ENCODE results near the gene FARS2. TPM values are rescaled to one million over a fixed set of nuclear protein-coding genes. Genes with fewer than 3 reads are reported as not detected.

The FARS2 gene
- total RNA-seq, 4 donors from 2014 or later: 10.6 to 24.9 (median 15.2) TPM

- Histone ChIP-seq H3K27ac (replicated peaks in 1 of 4) (no peak overlapping the region), H3K4me3 (peak overlapping the region in 3 of 4 donors; percentile 72 to 77 (median 73)), H3K9me3 (no peaks in the 10 kb centered on the region), H3K4me1 (peaks cover 17 to 26% (median 24%) of the 10 kb centered on the region in 4 donors), H3K27me3 (no peaks in the 10 kb centered on the region), H3K36me3 (peaks cover 0 to 18% (median 0%) of the 10 kb centered on the region in 4 donors)
- no peak for TF ChIP-seq CTCF (IDR thresholded peaks at IDR 0.05)
- TF ChIP-seq POLR2AphosphoS5 (IDR thresholded peaks at IDR 0.05): no peak
- no peak for TF ChIP-seq EP300 (IDR thresholded peaks at IDR 0.05)
- TF ChIP-seq POLR2A (IDR thresholded peaks at IDR 0.05; ENCODE audit: low read depth): no peak
- WGBS: 70% methylated on average over 3 of the region's 3 CpGs
- intact Hi-C loops (cut with DNase I): no loop called here
- no peak for DNase-seq (ENCODE audit: extremely low spot score)
Observed at GRCh38 chr6:5259428-5259827, 1.9 kb upstream of the FARS2 start.

- intact Hi-C loops (cut with DNase I): loop anchor here (5.0 to 10.0 kb wide), 2 partner anchors 118 to 255 kb away; partner anchors contain the start of gene RPP40
- Histone ChIP-seq H3K36me3 (peaks cover 0 to 18% (median 0%) of the 10 kb centered on the region in 4 donors), H3K27ac (replicated peaks in 1 of 4) (peak overlapping the region; percentile 89 to 94 (median 92)), H3K4me1 (peaks cover 17 to 26% (median 24%) of the 10 kb centered on the region in 4 donors), H3K9me3 (no peaks in the 10 kb centered on the region), H3K27me3 (no peaks in the 10 kb centered on the region), H3K4me3 (peak overlapping the region; percentile 72 to 82 (median 75))
- WGBS: 5% methylated on average over 19 of the region's 22 CpGs
- DNase-seq (ENCODE audit: extremely low spot score): no peak
- TF ChIP-seq POLR2A (IDR thresholded peaks at IDR 0.05; ENCODE audit: low read depth): no peak
- TF ChIP-seq EP300 (IDR thresholded peaks at IDR 0.05): no peak
- no peak for TF ChIP-seq CTCF (IDR thresholded peaks at IDR 0.05)
- TF ChIP-seq POLR2AphosphoS5 (IDR thresholded peaks at IDR 0.05): no peak
Observed at GRCh38 chr6:5260111-5260620, 1.1 kb upstream of the FARS2 start.

- no peak for DNase-seq (ENCODE audit: extremely low spot score)
- no peaks in the 10 kb centered on the region for H3K9me3 ChIP-seq
- H3K4me3 ChIP-seq: peak overlapping the region; percentile 72 to 82 (median 75)
- peaks cover 0 to 18% (median 0%) of the 10 kb centered on the region in 4 donors for H3K36me3 ChIP-seq
- 0% methylated on average over 12 of the region's 19 CpGs for WGBS
- peak overlapping the region; percentile 89 to 94 (median 92) for H3K27ac ChIP-seq (replicated peaks in 1 of 4)
- H3K27me3 ChIP-seq: no peaks in the 10 kb centered on the region
- TF ChIP-seq EP300 (IDR thresholded peaks at IDR 0.05): no peak
- no peak for TF ChIP-seq POLR2A (IDR thresholded peaks at IDR 0.05; ENCODE audit: low read depth)
- intact Hi-C loops (cut with DNase I): loop anchor here (5.0 to 10.0 kb wide), 2 partner anchors 119 to 257 kb away; partner anchors contain the start of gene RPP40
- peaks cover 17 to 26% (median 24%) of the 10 kb centered on the region in 4 donors for H3K4me1 ChIP-seq
Observed at GRCh38 chr6:5261545-5262109, 314 bp downstream of the FARS2 start.

GRCh38 chr6:5266423-5266822 lies 5.1 kb downstream of the FARS2 start:
- H3K4me3 ChIP-seq: no peak overlapping the region
- intact Hi-C loops (cut with DNase I): loop anchor here (10.0 kb wide), 1 partner anchor 262 kb away; the partner anchor contains the start of gene RPP40
- WGBS: 98% methylated on average over 2 of the region's 2 CpGs
- H3K9me3 ChIP-seq: no peaks in the 10 kb centered on the region
- DNase-seq (ENCODE audit: extremely low spot score): no peak
- H3K4me1 ChIP-seq: peaks cover 9 to 14% (median 13%) of the 10 kb centered on the region in 4 donors
- no peak for TF ChIP-seq EP300 (IDR thresholded peaks at IDR 0.05)
- no peak for TF ChIP-seq POLR2AphosphoS5 (IDR thresholded peaks at IDR 0.05)
- TF ChIP-seq POLR2A (IDR thresholded peaks at IDR 0.05; ENCODE audit: low read depth): no peak
- no peak for TF ChIP-seq CTCF (IDR thresholded peaks at IDR 0.05)
- H3K36me3 ChIP-seq: no peaks in the 10 kb centered on the region
- no peaks in the 10 kb centered on the region for H3K27me3 ChIP-seq
- H3K27ac ChIP-seq (replicated peaks in 1 of 4): no peak overlapping the region

GRCh38 chr6:5270093-5270680 lies 8.9 kb downstream of the FARS2 start:
- 59% methylated on average over 5 of the region's 5 CpGs for WGBS
- intact Hi-C loops (cut with DNase I): no loop called here
- no peak overlapping the region for H3K27ac ChIP-seq (replicated peaks in 1 of 4)
- no peak for DNase-seq (ENCODE audit: extremely low spot score)
- no peaks in the 10 kb centered on the region for H3K36me3 ChIP-seq
- no peaks in the 10 kb centered on the region for H3K27me3 ChIP-seq
- H3K4me1 ChIP-seq: no peaks in the 10 kb centered on the region
- H3K4me3 ChIP-seq: no peak overlapping the region
- H3K9me3 ChIP-seq: no peaks in the 10 kb centered on the region
- TF ChIP-seq EP300 (IDR thresholded peaks at IDR 0.05) (no peak), CTCF (IDR thresholded peaks at IDR 0.05) (no peak), POLR2AphosphoS5 (IDR thresholded peaks at IDR 0.05) (no peak), POLR2A (IDR thresholded peaks at IDR 0.05; ENCODE audit: low read depth) (no peak)
